ENCODE measurements around the gene WASHC3. TPM values are rescaled to one million over a fixed set of nuclear protein-coding genes. Genes with fewer than 3 reads are reported as not detected.
A peak's percentile ranks its signal among the peaks of the same experiment; 100 is the strongest.
"Not testable (repeated sequence)": the region's sequence is repeated elsewhere in the genome, so short reads cannot be mapped to it uniquely, and the experiment has no call there.

The WASHC3 gene
- total RNA-seq, 4 donors from 2014 or later: 36.3 to 60.8 (median 51.1) TPM

DNA sequence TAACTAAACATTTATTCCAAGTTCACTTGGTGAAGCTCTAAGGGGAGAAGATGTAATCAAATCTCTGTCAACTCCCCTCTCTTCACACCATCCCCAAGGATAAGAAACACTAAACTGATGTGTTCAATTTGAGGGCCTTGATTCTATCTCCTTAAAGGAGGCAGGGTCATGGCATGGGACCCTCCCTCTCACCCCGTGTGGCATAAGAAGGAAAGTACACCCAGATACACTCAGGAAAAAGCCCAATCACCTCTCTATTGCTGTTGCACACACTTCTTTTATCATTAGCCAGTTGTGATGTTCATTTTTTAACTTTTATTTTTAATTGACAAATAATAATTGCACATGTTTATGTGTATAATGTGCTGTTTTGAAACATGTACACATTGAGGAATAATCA, 35.1 kb downstream of the WASHC3 start:
- no peak for DNase-seq
- 59 to 60% methylated on average over 1 of the region's 1 CpG for WGBS, 2 donors
- peaks cover 0 to 3% (median 0%) of the 10 kb centered on the region in 3 donors for H3K4me1 ChIP-seq
- peaks cover 0 to 47% (median 0%) of the 10 kb centered on the region in 3 donors for H3K36me3 ChIP-seq
- intact Hi-C loops (cut with DNase I): no loop called here
- H3K9me3 ChIP-seq: no peaks in the 10 kb centered on the region
- no peaks in the 10 kb centered on the region for H3K27me3 ChIP-seq
- no peak overlapping the region for H3K27ac ChIP-seq
- TF ChIP-seq, protein P1, sequence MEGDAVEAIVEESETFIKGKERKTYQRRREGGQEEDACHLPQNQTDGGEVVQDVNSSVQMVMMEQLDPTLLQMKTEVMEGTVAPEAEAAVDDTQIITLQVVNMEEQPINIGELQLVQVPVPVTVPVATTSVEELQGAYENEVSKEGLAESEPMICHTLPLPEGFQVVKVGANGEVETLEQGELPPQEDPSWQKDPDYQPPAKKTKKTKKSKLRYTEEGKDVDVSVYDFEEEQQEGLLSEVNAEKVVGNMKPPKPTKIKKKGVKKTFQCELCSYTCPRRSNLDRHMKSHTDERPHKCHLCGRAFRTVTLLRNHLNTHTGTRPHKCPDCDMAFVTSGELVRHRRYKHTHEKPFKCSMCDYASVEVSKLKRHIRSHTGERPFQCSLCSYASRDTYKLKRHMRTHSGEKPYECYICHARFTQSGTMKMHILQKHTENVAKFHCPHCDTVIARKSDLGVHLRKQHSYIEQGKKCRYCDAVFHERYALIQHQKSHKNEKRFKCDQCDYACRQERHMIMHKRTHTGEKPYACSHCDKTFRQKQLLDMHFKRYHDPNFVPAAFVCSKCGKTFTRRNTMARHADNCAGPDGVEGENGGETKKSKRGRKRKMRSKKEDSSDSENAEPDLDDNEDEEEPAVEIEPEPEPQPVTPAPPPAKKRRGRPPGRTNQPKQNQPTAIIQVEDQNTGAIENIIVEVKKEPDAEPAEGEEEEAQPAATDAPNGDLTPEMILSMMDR (IDR thresholded peaks at IDR 0.05): no peak
- no peak for TF ChIP-seq POLR2A (IDR thresholded peaks at IDR 0.05)
- no peak overlapping the region for H3K4me3 ChIP-seq

DNA sequence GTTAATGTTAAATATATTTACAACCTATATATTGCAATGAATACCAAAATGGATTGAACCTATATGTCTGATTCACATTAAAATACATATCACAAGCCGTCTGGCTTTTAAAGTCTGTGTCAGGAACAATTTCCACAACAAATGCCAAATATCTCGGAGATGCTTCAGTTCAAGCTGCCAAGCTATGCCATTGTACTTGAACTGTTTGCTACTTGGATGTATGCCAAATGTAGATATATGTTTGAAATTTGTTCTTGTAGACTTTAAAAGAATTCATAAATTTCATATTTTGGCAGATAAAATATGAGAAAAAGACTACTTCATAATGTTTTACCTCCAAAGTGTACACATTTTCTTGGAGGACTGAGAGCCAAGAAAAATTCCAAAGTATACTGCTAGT, 37.0 kb downstream of the WASHC3 start:
- no peak for DNase-seq
- intact Hi-C loops (cut with DNase I): no loop called here
- Histone ChIP-seq H3K4me1 (peaks cover 0 to 3% (median 0%) of the 10 kb centered on the region in 3 donors), H3K27me3 (no peaks in the 10 kb centered on the region), H3K27ac (no peak overlapping the region), H3K4me3 (no peak overlapping the region), H3K9me3 (no peaks in the 10 kb centered on the region), H3K36me3 (peaks cover 0 to 42% (median 0%) of the 10 kb centered on the region in 3 donors)
- no peak for TF ChIP-seq POLR2A (IDR thresholded peaks at IDR 0.05)
- TF ChIP-seq, protein P1 (IDR thresholded peaks at IDR 0.05): no peak
- 50 to 54% methylated on average over 2 of the region's 2 CpGs for WGBS, 2 donors

DNA sequence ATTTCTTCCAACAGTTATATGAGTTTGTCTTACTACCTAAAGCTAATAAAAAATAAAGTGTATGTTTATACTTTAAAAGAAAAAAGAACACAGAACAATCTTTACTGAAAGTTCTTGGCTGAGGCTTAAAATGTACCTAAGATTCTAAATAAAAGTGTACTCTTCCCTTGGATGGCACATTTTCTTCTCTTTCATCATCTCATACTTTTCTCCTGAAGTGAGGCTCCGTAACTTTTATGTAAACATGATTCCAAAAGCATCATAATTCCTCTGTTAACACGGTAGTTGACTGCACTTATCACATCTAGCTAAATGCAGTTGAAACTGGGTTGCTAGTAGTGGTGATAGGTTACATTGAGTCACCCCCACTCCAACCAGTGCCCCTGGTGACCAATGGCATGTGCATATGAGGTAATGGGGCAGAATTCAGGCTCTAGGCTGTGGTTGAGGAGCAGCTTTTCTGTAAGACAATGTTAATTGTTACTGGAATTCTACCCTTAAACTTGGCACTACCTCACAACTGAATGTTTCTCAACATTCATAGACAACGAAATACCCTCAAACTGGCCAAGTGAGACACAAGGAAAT, 38.4 kb downstream of the WASHC3 start:
- H3K4me3 ChIP-seq: no peak overlapping the region
- intact Hi-C loops (cut with DNase I): no loop called here

DNA sequence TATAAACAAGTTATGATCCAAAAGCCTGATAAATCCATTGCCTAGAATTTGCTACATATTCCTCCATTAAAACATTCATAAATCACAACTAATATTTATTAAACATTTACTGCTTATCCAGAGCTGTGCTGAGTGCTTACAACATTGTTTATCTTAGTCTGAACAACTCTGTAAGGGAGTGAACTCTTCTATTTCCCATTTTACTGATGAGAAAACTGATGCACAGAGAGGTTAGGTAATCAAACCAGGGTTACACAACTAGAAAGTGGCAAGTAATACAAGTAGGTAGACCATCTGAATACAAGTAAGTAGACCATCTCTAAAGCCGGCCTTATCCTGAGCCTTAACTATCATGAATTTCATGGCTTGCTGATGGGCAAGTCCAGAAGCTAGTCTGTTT, 39.5 kb downstream of the WASHC3 start:
- intact Hi-C loops (cut with DNase I): no loop called here
- Histone ChIP-seq H3K27ac (no peak overlapping the region), H3K36me3 (peaks cover 0 to 53% (median 0%) of the 10 kb centered on the region in 3 donors), H3K9me3 (no peaks in the 10 kb centered on the region), H3K4me3 (no peak overlapping the region), H3K4me1 (peaks cover 0 to 3% (median 0%) of the 10 kb centered on the region in 3 donors), H3K27me3 (no peaks in the 10 kb centered on the region)
- TF ChIP-seq, protein P1 (IDR thresholded peaks at IDR 0.05): no peak
- TF ChIP-seq POLR2A (IDR thresholded peaks at IDR 0.05): no peak
- DNase-seq: no peak
- WGBS, 2 donors: 87 to 100% methylated on average over 1 of the region's 1 CpG

More for the DNA sequence above, 38.4 kb downstream of the WASHC3 start:
- no peak for DNase-seq
- WGBS, 2 donors: 84 to 85% methylated on average over 3 of the region's 3 CpGs
- H3K36me3 ChIP-seq: peaks cover 0 to 42% (median 0%) of the 10 kb centered on the region in 3 donors
- peaks cover 0 to 3% (median 0%) of the 10 kb centered on the region in 3 donors for H3K4me1 ChIP-seq
- no peaks in the 10 kb centered on the region for H3K27me3 ChIP-seq
- no peaks in the 10 kb centered on the region for H3K9me3 ChIP-seq
- TF ChIP-seq, protein P1 (IDR thresholded peaks at IDR 0.05): no peak
- TF ChIP-seq POLR2A (IDR thresholded peaks at IDR 0.05): no peak
- H3K27ac ChIP-seq: peak overlapping the region in 1 of 4 donors; percentile 51

DNA sequence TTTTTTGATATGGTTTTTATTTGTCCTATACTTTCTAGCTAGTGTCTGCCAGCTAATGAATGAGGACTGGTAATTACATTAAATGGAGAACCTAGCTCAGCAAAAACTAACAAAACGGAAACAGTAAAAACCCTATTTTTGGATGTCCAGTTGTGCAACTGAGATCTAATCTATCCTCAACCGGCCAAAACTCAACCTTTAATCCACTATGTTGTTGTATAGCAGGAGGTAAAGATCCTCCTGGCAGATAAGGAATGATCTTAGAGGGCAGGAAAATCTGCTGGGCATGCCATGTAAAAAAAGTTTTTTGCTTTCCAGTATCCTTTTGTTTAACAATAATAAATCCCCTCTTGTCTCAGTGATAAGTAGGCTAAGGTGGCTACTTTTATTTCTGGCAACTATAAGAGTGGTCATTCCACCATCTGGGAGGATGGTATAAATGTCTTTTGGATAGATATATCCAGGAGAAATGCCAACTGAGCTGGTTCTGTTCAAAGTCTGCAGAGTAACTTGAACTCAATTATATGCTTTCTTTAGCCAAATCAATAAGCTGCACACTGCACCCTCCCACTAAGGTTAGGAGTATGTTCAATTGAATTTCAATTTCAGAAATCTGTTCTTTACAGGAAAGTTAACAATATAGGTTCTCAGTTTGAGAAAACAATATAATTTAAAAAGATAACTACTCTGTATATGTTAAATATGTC, 40.1 kb downstream of the WASHC3 start:
- no peak for DNase-seq
- intact Hi-C loops (cut with DNase I): no loop called here
- Histone ChIP-seq H3K4me3 (no peak overlapping the region), H3K36me3 (peaks cover 0 to 58% (median 0%) of the 10 kb centered on the region in 3 donors), H3K9me3 (no peaks in the 10 kb centered on the region), H3K27me3 (no peaks in the 10 kb centered on the region), H3K4me1 (peaks cover 0 to 3% (median 0%) of the 10 kb centered on the region in 3 donors), H3K27ac (no peak overlapping the region)
- no peak for TF ChIP-seq POLR2A (IDR thresholded peaks at IDR 0.05)
- TF ChIP-seq, protein P1 (IDR thresholded peaks at IDR 0.05): no peak
- WGBS, 2 donors: 70 to 81% methylated on average over 2 of the region's 2 CpGs

DNA sequence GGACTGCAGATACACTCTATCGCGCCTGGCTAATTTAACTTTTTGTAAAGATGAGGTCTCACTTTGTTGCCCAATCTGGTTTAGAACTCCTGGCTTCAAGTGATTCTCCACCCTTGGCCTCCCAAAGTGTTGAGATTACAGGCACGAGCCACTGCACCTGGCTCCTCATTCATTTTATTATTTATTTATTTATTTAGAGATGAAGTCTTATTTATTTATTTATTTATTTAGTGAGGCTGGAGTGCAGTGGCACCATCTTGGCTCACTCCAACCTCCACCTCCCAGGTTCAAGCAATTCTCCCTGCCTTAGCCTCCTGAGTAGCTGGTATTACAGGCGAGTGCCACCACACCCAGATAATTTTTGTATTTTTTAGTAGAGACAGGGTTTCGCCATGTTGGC, 43.2 kb downstream of the WASHC3 start:
- H3K27ac ChIP-seq; H3K27me3 ChIP-seq; H3K4me1 ChIP-seq; intact Hi-C loops (cut with DNase I); H3K9me3 ChIP-seq; DNase-seq; H3K4me3 ChIP-seq: not testable (repeated sequence)
- H3K36me3 ChIP-seq: peaks cover 0 to 57% (median 0%) of the 10 kb centered on the region in 3 donors
- WGBS, 2 donors: 96 to 98% methylated on average over 5 of the region's 5 CpGs
